Measurements from ENCODE around the gene MARS2. TPM values are rescaled to one million over a fixed set of nuclear protein-coding genes. Genes with fewer than 3 reads are reported as not detected.

The MARS2 gene
- 1 to 10 TPM; 7.5 to 8.8 TPM for total RNA-seq

DNA sequence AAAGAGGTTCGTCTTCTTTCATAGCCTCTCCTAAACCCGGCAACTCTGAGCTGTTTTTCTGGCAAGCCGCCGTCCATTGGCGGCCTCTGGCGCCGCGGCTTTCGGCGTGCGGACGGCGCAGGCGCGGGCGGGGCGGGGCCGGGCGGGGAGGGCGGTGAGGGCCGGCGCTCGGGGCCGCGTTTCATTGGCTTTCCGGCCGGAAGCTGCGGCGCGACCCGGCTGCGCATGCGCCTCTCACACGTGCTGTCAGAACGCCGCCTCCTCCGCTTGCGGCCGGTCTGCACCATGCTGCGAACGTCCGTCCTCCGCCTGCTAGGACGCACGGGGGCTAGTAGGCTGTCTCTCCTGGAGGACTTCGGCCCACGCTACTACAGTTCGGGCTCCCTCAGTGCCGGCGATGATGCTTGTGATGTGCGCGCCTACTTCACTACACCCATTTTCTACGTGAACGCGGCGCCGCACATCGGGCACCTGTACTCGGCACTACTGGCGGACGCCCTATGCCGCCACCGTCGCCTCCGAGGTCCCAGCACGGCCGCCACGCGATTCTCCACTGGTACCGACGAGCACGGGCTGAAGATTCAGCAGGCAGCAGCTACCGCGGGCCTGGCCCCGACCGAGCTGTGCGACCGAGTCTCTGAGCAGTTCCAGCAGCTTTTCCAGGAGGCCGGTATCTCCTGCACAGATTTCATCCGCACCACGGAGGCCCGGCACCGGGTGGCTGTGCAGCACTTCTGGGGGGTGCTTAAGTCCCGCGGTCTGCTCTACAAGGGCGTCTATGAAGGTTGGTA, at the start of gene MARS2:
Gene MARS2 (plus strand): TSS at position 249 of the 791 bp plus-strand sequence. CDS start 37 bp downstream, at position 286.
- DNase-seq, result peak; percentile 92
- Mint-ChIP-seq H3K27ac (peak within 1 kb of the TSS; percentile 80), H3K27me3 (ENCODE audit: low read depth) (no peaks in the 10 kb centered on the region), H3K36me3 (ENCODE audit: low read depth) (peaks cover 20% of the 10 kb centered on the region), H3K4me3 (peak within 1 kb of the TSS; percentile 72), H3K4me1 (ENCODE audit: low read depth) (peaks cover 37% of the 10 kb centered on the region), H3K9me3 (no peaks in the 10 kb centered on the region)
- CTCF ChIA-PET, result interaction anchor here (1.6 to 3.8 kb wide), 2 partner anchors 74 to 82 kb away, joined by 3 to 22 read pairs; no protein-coding TSS in a partner anchor
- intact Hi-C loops (cut with micrococcal nuclease), result loop anchor here (1.0 to 10.0 kb wide), 12 partner anchors 99 to 1752 kb away; partner anchors contain the start of genes CCDC150, COQ10B, HSPE1 and MOB4

GRCh38 chr2:197657562-197657961, 47.6 kb upstream of the MARS2 start:
- Mint-ChIP-seq H3K4me3 (no peak overlapping the region), H3K4me1 (ENCODE audit: low read depth) (no peaks in the 10 kb centered on the region), H3K36me3 (ENCODE audit: low read depth) (no peaks in the 10 kb centered on the region), H3K27ac (no peak overlapping the region), H3K27me3 (ENCODE audit: low read depth) (no peaks in the 10 kb centered on the region), H3K9me3 (no peaks in the 10 kb centered on the region)
- CTCF ChIA-PET, result no interaction called here
- intact Hi-C loops (cut with micrococcal nuclease), result no loop called here
- no peak for DNase-seq

- intact Hi-C loops (cut with micrococcal nuclease), result no loop called here
- no peak overlapping the region for H3K27ac Mint-ChIP-seq
- CTCF ChIA-PET, result no interaction called here
- peaks cover 2% of the 10 kb centered on the region for H3K36me3 Mint-ChIP-seq (ENCODE audit: low read depth)
- no peak overlapping the region for H3K4me3 Mint-ChIP-seq
- no peak for DNase-seq
- peaks cover 8% of the 10 kb centered on the region for H3K9me3 Mint-ChIP-seq
- H3K27me3 Mint-ChIP-seq (ENCODE audit: low read depth), result no peaks in the 10 kb centered on the region
- H3K4me1 Mint-ChIP-seq (ENCODE audit: low read depth), result no peaks in the 10 kb centered on the region
Observed at GRCh38 chr2:197661626-197662025, 43.5 kb upstream of the MARS2 start.

GRCh38 chr2:197666277-197666676, 38.9 kb upstream of the MARS2 start:
- Mint-ChIP-seq H3K4me3 (no peak overlapping the region), H3K4me1 (ENCODE audit: low read depth) (no peaks in the 10 kb centered on the region), H3K27ac (no peak overlapping the region), H3K9me3 (peaks cover 13% of the 10 kb centered on the region), H3K27me3 (ENCODE audit: low read depth) (no peaks in the 10 kb centered on the region), H3K36me3 (ENCODE audit: low read depth) (peaks cover 5% of the 10 kb centered on the region)
- CTCF ChIA-PET, result no interaction called here
- DNase-seq, result no peak
- intact Hi-C loops (cut with micrococcal nuclease), result no loop called here

- H3K27ac Mint-ChIP-seq, result no peak overlapping the region
- DNase-seq, result no peak
- peaks cover 5% of the 10 kb centered on the region for H3K36me3 Mint-ChIP-seq (ENCODE audit: low read depth)
- H3K9me3 Mint-ChIP-seq, result peaks cover 13% of the 10 kb centered on the region
- CTCF ChIA-PET, result no interaction called here
- intact Hi-C loops (cut with micrococcal nuclease), result no loop called here
- H3K4me3 Mint-ChIP-seq, result no peak overlapping the region
- H3K4me1 Mint-ChIP-seq (ENCODE audit: low read depth), result no peaks in the 10 kb centered on the region
- no peaks in the 10 kb centered on the region for H3K27me3 Mint-ChIP-seq (ENCODE audit: low read depth)
Observed at GRCh38 chr2:197668296-197668695, 36.9 kb upstream of the MARS2 start.

- Mint-ChIP-seq H3K27ac (no peak overlapping the region), H3K9me3 (peaks cover 13% of the 10 kb centered on the region), H3K36me3 (ENCODE audit: low read depth) (peaks cover 5% of the 10 kb centered on the region), H3K4me3 (no peak overlapping the region), H3K4me1 (ENCODE audit: low read depth) (no peaks in the 10 kb centered on the region), H3K27me3 (ENCODE audit: low read depth) (no peaks in the 10 kb centered on the region)
- intact Hi-C loops (cut with micrococcal nuclease), result no loop called here
- CTCF ChIA-PET, result no interaction called here
- DNase-seq, result no peak
Observed at GRCh38 chr2:197669077-197669476, 36.1 kb upstream of the MARS2 start.

- H3K4me3 Mint-ChIP-seq, result no peak overlapping the region
- no peak for DNase-seq
- intact Hi-C loops (cut with micrococcal nuclease), result no loop called here
- H3K36me3 Mint-ChIP-seq (ENCODE audit: low read depth), result peaks cover 1% of the 10 kb centered on the region
- no peaks in the 10 kb centered on the region for H3K4me1 Mint-ChIP-seq (ENCODE audit: low read depth)
- no peak overlapping the region for H3K27ac Mint-ChIP-seq
- peaks cover 2% of the 10 kb centered on the region for H3K9me3 Mint-ChIP-seq
- CTCF ChIA-PET, result interaction anchor here (1.5 kb wide), 1 partner anchor 106 kb away, joined by 3 read pairs; no protein-coding TSS in a partner anchor
- peaks cover 2% of the 10 kb centered on the region for H3K27me3 Mint-ChIP-seq (ENCODE audit: low read depth)
Observed at GRCh38 chr2:197672371-197672893, 32.7 kb upstream of the MARS2 start.

GRCh38 chr2:197673106-197673505, 32.1 kb upstream of the MARS2 start:
- H3K27ac Mint-ChIP-seq, result no peak overlapping the region
- intact Hi-C loops (cut with micrococcal nuclease), result no loop called here

DNA sequence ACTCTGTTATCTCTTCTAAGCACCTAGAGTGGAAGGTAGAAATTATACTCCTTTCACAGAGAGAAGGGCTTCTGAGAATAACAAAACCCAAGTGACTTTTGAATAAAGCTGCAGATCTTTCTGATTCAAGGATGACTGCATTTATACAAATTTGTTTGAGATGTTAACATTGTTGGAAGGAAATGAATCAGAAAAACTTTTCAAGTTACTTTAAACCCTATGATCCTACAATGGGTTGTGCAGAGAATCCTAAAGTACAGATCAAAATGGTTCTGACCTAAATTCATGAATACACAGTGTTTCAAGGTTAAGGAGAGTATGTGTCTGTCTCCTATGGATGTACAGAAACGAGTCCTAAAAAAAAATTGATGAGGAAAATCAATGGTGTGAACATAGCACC, 31.6 kb upstream of the MARS2 start:
- Mint-ChIP-seq H3K36me3 (ENCODE audit: low read depth) (no peaks in the 10 kb centered on the region), H3K27me3 (ENCODE audit: low read depth) (peaks cover 2% of the 10 kb centered on the region), H3K9me3 (no peaks in the 10 kb centered on the region), H3K27ac (no peak overlapping the region), H3K4me3 (no peak overlapping the region), H3K4me1 (ENCODE audit: low read depth) (no peaks in the 10 kb centered on the region)
- DNase-seq, result no peak
- intact Hi-C loops (cut with micrococcal nuclease), result no loop called here
- CTCF ChIA-PET, result interaction anchor here (1.5 kb wide), 1 partner anchor 105 kb away, joined by 3 read pairs; no protein-coding TSS in a partner anchor

More at GRCh38 chr2:197673106-197673505, 32.1 kb upstream of the MARS2 start:
- Mint-ChIP-seq H3K9me3 (no peaks in the 10 kb centered on the region), H3K36me3 (ENCODE audit: low read depth) (no peaks in the 10 kb centered on the region), H3K4me1 (ENCODE audit: low read depth) (no peaks in the 10 kb centered on the region), H3K27me3 (ENCODE audit: low read depth) (peaks cover 2% of the 10 kb centered on the region), H3K4me3 (no peak overlapping the region)
- no peak for DNase-seq
- CTCF ChIA-PET, result interaction anchor here (1.5 kb wide), 1 partner anchor 105 kb away, joined by 3 read pairs; no protein-coding TSS in a partner anchor

DNA sequence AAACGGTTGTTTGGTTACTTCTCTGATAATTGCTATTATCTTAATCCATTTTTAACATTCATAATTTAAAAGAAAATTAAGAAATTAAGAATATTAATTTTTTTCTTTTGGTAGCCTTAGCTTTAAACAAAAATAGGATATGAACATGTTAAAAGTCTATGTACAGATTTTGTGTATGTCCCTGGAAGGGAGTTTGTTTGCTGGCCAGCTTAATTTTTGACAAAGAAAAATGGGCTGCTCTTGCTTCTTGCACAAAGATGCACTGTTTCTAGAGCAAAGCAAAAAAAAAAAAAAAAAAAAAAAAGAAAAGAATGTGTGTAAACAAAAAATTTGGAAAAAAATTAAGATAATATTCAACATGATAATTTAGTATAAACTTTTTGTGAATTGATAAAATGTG, 31.1 kb upstream of the MARS2 start:
- Mint-ChIP-seq H3K27me3 (ENCODE audit: low read depth) (peaks cover 2% of the 10 kb centered on the region), H3K4me1 (ENCODE audit: low read depth) (no peaks in the 10 kb centered on the region), H3K27ac (no peak overlapping the region), H3K9me3 (no peaks in the 10 kb centered on the region), H3K36me3 (ENCODE audit: low read depth) (no peaks in the 10 kb centered on the region), H3K4me3 (no peak overlapping the region)
- CTCF ChIA-PET, result no interaction called here
- intact Hi-C loops (cut with micrococcal nuclease), result no loop called here
- no peak for DNase-seq

GRCh38 chr2:197674591-197674990, 30.6 kb upstream of the MARS2 start:
- CTCF ChIA-PET, result no interaction called here
- no peak for DNase-seq
- H3K9me3 Mint-ChIP-seq, result no peaks in the 10 kb centered on the region
- H3K27ac Mint-ChIP-seq, result no peak overlapping the region
- no peaks in the 10 kb centered on the region for H3K4me1 Mint-ChIP-seq (ENCODE audit: low read depth)
- intact Hi-C loops (cut with micrococcal nuclease), result no loop called here
- H3K27me3 Mint-ChIP-seq (ENCODE audit: low read depth), result peaks cover 2% of the 10 kb centered on the region
- no peaks in the 10 kb centered on the region for H3K36me3 Mint-ChIP-seq (ENCODE audit: low read depth)
- no peak overlapping the region for H3K4me3 Mint-ChIP-seq

- CTCF ChIA-PET, result no interaction called here
- intact Hi-C loops (cut with micrococcal nuclease), result no loop called here
- Mint-ChIP-seq H3K4me3 (no peak within 1 kb of the TSS), H3K9me3 (no peaks in the 10 kb centered on the region), H3K27me3 (ENCODE audit: low read depth) (peaks cover 2% of the 10 kb centered on the region), H3K27ac (no peak within 1 kb of the TSS), H3K36me3 (ENCODE audit: low read depth) (no peaks in the 10 kb centered on the region), H3K4me1 (ENCODE audit: low read depth) (no peaks in the 10 kb centered on the region)
- DNase-seq, result no peak
Observed at GRCh38 chr2:197675246-197675645, 29.9 kb upstream of the MARS2 start, which contains the start of gene RFTN2. Gene RFTN2, minus strand, starts transcription at chr2:197675587. Its CDS starts 129 bp downstream, at chr2:197675458.

GRCh38 chr2:197675711-197676188, 29.4 kb upstream of the MARS2 start:
- Mint-ChIP-seq H3K36me3 (ENCODE audit: low read depth) (no peaks in the 10 kb centered on the region), H3K4me1 (ENCODE audit: low read depth) (no peaks in the 10 kb centered on the region), H3K4me3 (no peak overlapping the region), H3K27me3 (ENCODE audit: low read depth) (peaks cover 2% of the 10 kb centered on the region), H3K27ac (no peak overlapping the region), H3K9me3 (no peaks in the 10 kb centered on the region)
- no peak for DNase-seq
- intact Hi-C loops (cut with micrococcal nuclease), result no loop called here
- CTCF ChIA-PET, result no interaction called here

Data from activated naive CD4-positive, alpha-beta T cell treated with anti-CD3 and anti-CD28 coated beads for 36 hours (primary cell).